Esophagus squamous epithelium (tissue), 4 donors: ENCODE measurements around the gene ARMCX2.

ENCODE experiments used
- CTCF ChIP-seq, 6 experiments: fragments of 450-650 bp in 4 of 6; fragments of 200-600 bp in 2 of 6; sonication (generic) in 2 of 6; IDR thresholded peaks; one replicate each; pipeline ENCODE4 v1.5.1; 2016 to 2019; ENCODE audit warnings: antibody characterized with exemption in 6 of 6, mild to moderate bottlenecking in 4 of 6, moderate library complexity in 4 of 6
- POLR2A ChIP-seq, 4 donors: fragments of 450-650 bp; IDR thresholded peaks; one replicate each; pipeline ENCODE4 v1.6.1; 2017; ENCODE audit warnings: antibody characterized with exemption in 4 of 4, mild to moderate bottlenecking in 4 of 4, moderate library complexity in 3 of 4

GRCh38 chrX:101708163-101708562 is 48.5 kb upstream of the ARMCX2 start:
- no peak for TF ChIP-seq POLR2A (IDR thresholded peaks at IDR 0.05)
- TF ChIP-seq CTCF (IDR thresholded peaks at IDR 0.05): no peak
